Mesothelial cell of epicardium (in vitro differentiated cells): Measurements from ENCODE around the gene CCL22. TPM values are rescaled to one million over a fixed set of nuclear protein-coding genes. Genes with fewer than 3 reads are reported as not detected.

Source experiments
- DNase-seq, 2 experiments: peaks; one replicate each; pipeline ENCODE4 v3.0.0; 2021; ENCODE audit warnings: low spot score in 2 of 2; ENCODE audit not compliant: unreplicated experiment in 2 of 2
- H3K27ac Mint-ChIP-seq: 2 replicates; pipeline ENCODE4 v1.8.0; 2021; ENCODE audit warnings: mixed read lengths
- H3K27me3 Mint-ChIP-seq: 2 replicates; pipeline ENCODE4 v1.8.0; 2021; ENCODE audit warnings: low read depth, mixed read lengths
- H3K36me3 Mint-ChIP-seq: 2 replicates; pipeline ENCODE4 v1.8.0; 2021; ENCODE audit warnings: mixed read lengths
- H3K4me1 Mint-ChIP-seq: 2 replicates; pipeline ENCODE4 v1.8.0; 2021; ENCODE audit warnings: mixed read lengths
- H3K4me3 Mint-ChIP-seq: 2 replicates; pipeline ENCODE4 v1.8.0; 2021; ENCODE audit warnings: mild to moderate bottlenecking, moderate library complexity, mixed read lengths
- H3K9me3 Mint-ChIP-seq: 2 replicates; pipeline ENCODE4 v1.8.0; 2021; ENCODE audit warnings: mixed read lengths
- total RNA-seq: library from RNA; stranded (reverse); gene quantifications from 3 replicates; pipeline ENCODE4 v1.2.1, GENCODE V29; 2021
- TF ChIP-seq, protein P1 (sequence below): fragments of 200-600 bp; sonication (generic); IDR thresholded peaks from one replicate; pipeline ENCODE4 v1.5.0; 2021; ENCODE audit warnings: antibody characterized with exemption; ENCODE audit not compliant: unreplicated experiment

Gene CCL22
- total RNA-seq, 1 donor from 2014 or later: not detected

- H3K27me3 Mint-ChIP-seq: peaks cover 18% of the 10 kb centered on the region
- no peaks in the 10 kb centered on the region for H3K4me1 Mint-ChIP-seq
- TF ChIP-seq, protein P1, sequence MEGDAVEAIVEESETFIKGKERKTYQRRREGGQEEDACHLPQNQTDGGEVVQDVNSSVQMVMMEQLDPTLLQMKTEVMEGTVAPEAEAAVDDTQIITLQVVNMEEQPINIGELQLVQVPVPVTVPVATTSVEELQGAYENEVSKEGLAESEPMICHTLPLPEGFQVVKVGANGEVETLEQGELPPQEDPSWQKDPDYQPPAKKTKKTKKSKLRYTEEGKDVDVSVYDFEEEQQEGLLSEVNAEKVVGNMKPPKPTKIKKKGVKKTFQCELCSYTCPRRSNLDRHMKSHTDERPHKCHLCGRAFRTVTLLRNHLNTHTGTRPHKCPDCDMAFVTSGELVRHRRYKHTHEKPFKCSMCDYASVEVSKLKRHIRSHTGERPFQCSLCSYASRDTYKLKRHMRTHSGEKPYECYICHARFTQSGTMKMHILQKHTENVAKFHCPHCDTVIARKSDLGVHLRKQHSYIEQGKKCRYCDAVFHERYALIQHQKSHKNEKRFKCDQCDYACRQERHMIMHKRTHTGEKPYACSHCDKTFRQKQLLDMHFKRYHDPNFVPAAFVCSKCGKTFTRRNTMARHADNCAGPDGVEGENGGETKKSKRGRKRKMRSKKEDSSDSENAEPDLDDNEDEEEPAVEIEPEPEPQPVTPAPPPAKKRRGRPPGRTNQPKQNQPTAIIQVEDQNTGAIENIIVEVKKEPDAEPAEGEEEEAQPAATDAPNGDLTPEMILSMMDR: no peak
- no peak for DNase-seq
- no peaks in the 10 kb centered on the region for H3K36me3 Mint-ChIP-seq
- H3K9me3 Mint-ChIP-seq: no peaks in the 10 kb centered on the region
- no peak within 1 kb of the TSS for H3K4me3 Mint-ChIP-seq
- no peak within 1 kb of the TSS for H3K27ac Mint-ChIP-seq
Measured at GRCh38 chr16:57403965-57404817, 45.6 kb downstream of the CCL22 start, which contains the start of gene CCL17. Gene CCL17, plus strand, starts transcription at chr16:57404767. Its CDS starts 9,166 bp downstream, at chr16:57413933.

DNA sequence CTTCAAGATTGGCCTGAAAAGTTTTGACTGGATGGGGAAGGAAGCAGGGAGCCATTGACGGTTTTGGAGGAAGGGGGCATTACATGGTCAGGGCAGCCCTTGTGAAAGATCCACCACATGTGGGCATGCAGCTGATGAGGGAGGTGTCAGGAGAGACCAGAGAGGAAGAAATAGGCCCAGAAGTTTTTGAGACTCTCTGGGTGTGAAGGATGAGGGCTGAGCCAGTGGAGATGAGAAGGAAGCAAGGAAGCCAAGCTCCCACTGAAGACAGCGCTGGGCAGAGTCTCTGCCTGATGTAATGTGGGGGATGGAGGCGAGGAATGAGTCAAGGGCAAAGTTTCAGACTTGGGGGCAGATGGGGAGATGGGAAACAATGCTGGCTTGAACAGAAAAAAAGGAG, 46.5 kb downstream of the CCL22 start:
- H3K36me3 Mint-ChIP-seq: no peaks in the 10 kb centered on the region
- no peak for DNase-seq
- no peak overlapping the region for H3K27ac Mint-ChIP-seq
- no peak overlapping the region for H3K4me3 Mint-ChIP-seq
- no peaks in the 10 kb centered on the region for H3K9me3 Mint-ChIP-seq
- TF ChIP-seq, protein P1: no peak
- peaks cover 20% of the 10 kb centered on the region for H3K27me3 Mint-ChIP-seq
- H3K4me1 Mint-ChIP-seq: no peaks in the 10 kb centered on the region

GRCh38 chr16:57406881-57407280, 48.3 kb downstream of the CCL22 start:
- no peak for DNase-seq
- H3K9me3 Mint-ChIP-seq: no peaks in the 10 kb centered on the region
- no peak overlapping the region for H3K27ac Mint-ChIP-seq
- peaks cover 22% of the 10 kb centered on the region for H3K27me3 Mint-ChIP-seq
- TF ChIP-seq, protein P1: no peak
- peaks cover 5% of the 10 kb centered on the region for H3K4me1 Mint-ChIP-seq
- H3K4me3 Mint-ChIP-seq: no peak overlapping the region
- H3K36me3 Mint-ChIP-seq: no peaks in the 10 kb centered on the region

DNA sequence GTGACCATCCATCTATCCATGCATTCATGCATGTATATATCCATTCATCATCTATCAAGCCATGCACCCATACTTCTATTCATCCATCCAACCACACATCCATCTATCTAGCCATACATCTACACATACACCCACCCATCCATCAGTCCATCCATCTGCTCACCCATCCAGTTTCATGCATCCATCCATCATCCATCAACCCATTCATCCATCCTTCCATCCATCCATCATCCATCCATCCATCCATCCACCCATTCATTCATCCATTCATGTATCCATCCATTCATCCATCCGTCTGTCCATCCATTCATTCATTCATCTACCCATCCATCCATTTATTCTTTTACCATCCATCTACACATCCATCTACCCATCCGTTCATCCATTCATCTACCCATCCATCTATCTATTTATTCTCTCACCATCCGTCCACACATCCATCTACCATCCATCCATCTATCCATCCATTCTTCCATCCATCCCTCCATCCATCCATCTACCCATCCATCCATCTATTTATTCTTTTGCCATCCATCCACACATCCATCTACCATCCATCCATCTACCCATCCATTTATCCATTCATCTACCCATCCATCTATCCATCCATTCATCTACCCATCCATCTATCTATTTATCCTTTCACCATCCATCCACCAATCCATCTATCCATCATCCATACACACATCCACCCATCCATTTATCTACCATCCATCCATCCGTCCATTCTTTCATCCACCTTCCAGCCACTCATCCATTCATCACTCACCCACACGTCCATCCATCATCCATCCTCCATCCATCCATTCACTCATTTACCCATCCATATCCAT, 49.2 kb downstream of the CCL22 start:
- no peak for DNase-seq
- Mint-ChIP-seq H3K27me3 (peaks cover 22% of the 10 kb centered on the region), H3K36me3 (no peaks in the 10 kb centered on the region), H3K4me1 (peaks cover 5% of the 10 kb centered on the region), H3K9me3 (no peaks in the 10 kb centered on the region), H3K4me3 (no peak overlapping the region), H3K27ac (no peak overlapping the region)
- TF ChIP-seq, protein P1: no peak

DNA sequence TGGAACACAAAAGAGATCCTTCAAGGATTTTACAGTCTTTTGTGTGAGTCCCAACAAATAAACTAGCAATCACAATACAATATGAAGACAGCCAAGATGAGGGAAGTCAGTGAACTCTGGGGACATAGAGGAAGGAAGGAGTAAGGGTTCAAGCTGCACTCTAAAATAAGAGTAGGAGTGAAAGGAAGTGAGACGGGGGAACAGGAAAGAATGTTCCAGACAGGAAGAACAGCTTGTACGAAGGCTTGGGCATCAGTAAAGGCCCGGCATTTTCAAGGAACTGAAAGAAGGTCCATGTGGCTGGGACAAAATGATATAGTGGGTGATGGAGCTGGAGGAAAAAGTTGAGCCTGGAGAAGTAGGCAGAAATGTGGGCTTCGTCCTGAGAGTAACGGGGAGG, 50.5 kb downstream of the CCL22 start:
- no peak overlapping the region for H3K27ac Mint-ChIP-seq
- H3K4me3 Mint-ChIP-seq: no peak overlapping the region

More for the DNA sequence above, 50.5 kb downstream of the CCL22 start:
- DNase-seq: no peak
- Mint-ChIP-seq H3K27me3 (peaks cover 18% of the 10 kb centered on the region), H3K9me3 (no peaks in the 10 kb centered on the region), H3K4me1 (peaks cover 5% of the 10 kb centered on the region), H3K36me3 (no peaks in the 10 kb centered on the region)
- TF ChIP-seq, protein P1: no peak
